ENCODE measurements around the gene LBX2.

LBX2 gene

DNA sequence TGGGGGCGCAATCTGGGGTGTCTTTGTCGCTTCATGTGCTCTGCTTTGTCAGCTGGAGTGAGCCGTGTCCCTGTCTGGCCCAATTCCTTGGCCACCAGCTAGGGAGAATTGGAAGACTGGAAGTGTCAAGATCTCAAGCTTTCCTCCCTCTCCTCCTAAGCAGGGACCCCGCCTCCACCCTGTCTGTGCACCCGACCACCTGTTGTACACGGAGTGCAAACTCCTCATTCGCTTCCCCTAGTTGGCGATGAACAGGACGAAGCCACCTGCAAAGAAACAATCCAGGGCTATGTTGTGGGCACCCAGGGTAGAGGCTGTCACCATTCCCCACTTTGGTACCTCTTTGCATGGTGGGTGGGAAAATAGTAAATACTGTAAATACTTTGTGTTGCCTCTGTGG is 28.3 kb upstream of the LBX2 start:
- Mint-ChIP-seq H3K4me3 (peak overlapping the region; percentile 97 to 99 (median 99)), H3K27ac (peak overlapping the region in 1 of 3 experiments; percentile 82), H3K27me3 (ENCODE audit: low read depth) (peaks cover 8% of the 10 kb centered on the region), H3K36me3 (ENCODE audit: low read depth) (peaks cover 30% of the 10 kb centered on the region), H3K9me3 (no peaks in the 10 kb centered on the region), H3K4me1 (peaks cover 25% of the 10 kb centered on the region)
- TF ChIP-seq, protein P1, sequence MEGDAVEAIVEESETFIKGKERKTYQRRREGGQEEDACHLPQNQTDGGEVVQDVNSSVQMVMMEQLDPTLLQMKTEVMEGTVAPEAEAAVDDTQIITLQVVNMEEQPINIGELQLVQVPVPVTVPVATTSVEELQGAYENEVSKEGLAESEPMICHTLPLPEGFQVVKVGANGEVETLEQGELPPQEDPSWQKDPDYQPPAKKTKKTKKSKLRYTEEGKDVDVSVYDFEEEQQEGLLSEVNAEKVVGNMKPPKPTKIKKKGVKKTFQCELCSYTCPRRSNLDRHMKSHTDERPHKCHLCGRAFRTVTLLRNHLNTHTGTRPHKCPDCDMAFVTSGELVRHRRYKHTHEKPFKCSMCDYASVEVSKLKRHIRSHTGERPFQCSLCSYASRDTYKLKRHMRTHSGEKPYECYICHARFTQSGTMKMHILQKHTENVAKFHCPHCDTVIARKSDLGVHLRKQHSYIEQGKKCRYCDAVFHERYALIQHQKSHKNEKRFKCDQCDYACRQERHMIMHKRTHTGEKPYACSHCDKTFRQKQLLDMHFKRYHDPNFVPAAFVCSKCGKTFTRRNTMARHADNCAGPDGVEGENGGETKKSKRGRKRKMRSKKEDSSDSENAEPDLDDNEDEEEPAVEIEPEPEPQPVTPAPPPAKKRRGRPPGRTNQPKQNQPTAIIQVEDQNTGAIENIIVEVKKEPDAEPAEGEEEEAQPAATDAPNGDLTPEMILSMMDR (IDR thresholded peaks at IDR 0.05; ENCODE audit: unreplicated experiment in 3 of 3): no peak

DNA sequence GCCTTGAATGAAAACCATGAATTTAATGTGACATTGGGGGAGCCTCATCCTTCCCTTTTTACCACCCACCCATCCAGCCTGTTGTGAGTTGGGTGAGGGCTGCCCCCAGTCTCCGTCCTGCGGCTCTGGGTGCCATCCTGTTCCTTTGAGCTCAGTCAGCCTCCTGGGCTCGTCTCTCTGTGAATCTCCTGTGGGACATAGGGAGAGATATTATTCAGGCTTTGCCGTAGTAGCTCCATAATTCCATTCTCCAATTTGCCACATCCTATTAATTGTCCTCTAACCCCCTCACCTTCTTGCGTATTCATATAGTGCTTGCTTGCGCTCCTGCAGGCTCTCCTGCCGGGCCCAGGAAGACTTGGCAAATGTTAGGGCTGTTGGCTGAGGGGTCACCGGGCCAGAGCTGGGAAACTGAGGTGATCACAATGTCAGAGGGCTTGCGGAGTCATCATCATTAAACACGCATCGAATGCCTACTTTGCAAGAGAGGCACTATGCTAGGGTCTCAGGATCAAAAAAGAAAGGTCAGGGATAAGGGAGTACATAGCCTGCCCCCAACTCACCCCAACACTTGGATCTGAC is 27.3 kb upstream of the LBX2 start:
- H3K4me1 Mint-ChIP-seq: peaks cover 19% of the 10 kb centered on the region

DNA sequence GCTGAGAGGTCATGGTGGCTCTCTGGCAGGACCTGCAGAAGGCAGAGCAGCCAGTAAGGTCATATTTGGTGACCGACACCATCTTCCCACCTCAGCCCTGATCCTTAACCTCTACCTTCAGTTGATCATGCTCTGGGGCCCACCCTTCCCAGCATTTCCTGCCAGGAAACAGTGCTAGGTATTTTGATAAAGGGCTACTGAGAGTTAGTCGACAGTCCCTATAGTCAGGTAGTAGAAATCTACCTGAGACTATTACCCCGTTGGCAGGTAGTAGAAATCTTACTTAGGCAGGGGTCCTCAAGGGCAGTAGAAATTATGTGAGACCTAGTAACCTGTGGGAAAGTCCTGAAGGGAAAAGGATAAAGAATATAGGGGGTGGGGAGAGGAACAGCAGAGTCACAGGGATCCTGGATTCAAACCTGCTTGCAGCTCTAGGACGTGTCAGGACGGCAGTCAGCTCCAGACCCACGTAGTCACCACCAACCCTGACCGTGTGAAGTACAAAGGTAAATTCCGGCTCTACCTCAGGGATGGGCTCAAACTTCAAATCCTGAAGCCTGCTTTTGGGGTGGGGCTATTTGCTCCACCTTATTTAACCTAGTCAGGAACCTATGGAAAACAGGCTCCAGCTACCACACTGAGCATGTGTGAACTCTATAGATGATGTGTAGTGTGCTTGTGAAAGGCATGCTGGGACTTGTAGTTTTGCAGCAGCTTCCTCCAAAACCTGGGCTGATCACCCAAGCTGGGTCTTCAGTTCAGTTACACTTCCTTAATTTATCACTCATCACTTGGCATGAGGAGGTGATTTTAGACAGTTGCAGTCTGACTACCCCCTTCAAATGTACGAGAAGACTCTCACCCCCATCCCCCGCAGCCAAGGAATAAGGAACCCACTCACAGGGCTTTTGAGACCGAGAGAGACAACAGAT is 26.6 kb upstream of the LBX2 start, which contains the start of gene DQX1:
DQX1 (minus strand) TSS at position 515 of the 932 bp plus-strand sequence; CDS start at position 13, 502 bp downstream.
- H3K9me3 Mint-ChIP-seq: no peaks in the 10 kb centered on the region
- H3K27me3 Mint-ChIP-seq (ENCODE audit: low read depth): peaks cover 25% of the 10 kb centered on the region
- peaks cover 17% of the 10 kb centered on the region for H3K4me1 Mint-ChIP-seq
- TF ChIP-seq, protein P1 (IDR thresholded peaks at IDR 0.05; ENCODE audit: unreplicated experiment in 3 of 3): no peak
- peak within 1 kb of the TSS in 1 of 3 experiments; percentile 61 for H3K27ac Mint-ChIP-seq
- H3K36me3 Mint-ChIP-seq (ENCODE audit: low read depth): peaks cover 24% of the 10 kb centered on the region
- peak within 1 kb of the TSS; percentile 97 to 99 (median 99) for H3K4me3 Mint-ChIP-seq

More for the DNA sequence above, 27.3 kb upstream of the LBX2 start:
- no peaks in the 10 kb centered on the region for H3K9me3 Mint-ChIP-seq
- peak overlapping the region; percentile 97 to 99 (median 99) for H3K4me3 Mint-ChIP-seq
- TF ChIP-seq, protein P1 (IDR thresholded peaks at IDR 0.05; ENCODE audit: unreplicated experiment in 3 of 3): no peak
- peaks cover 24% of the 10 kb centered on the region for H3K36me3 Mint-ChIP-seq (ENCODE audit: low read depth)
- peaks cover 18% of the 10 kb centered on the region for H3K27me3 Mint-ChIP-seq (ENCODE audit: low read depth)
- no peak overlapping the region for H3K27ac Mint-ChIP-seq

DNA sequence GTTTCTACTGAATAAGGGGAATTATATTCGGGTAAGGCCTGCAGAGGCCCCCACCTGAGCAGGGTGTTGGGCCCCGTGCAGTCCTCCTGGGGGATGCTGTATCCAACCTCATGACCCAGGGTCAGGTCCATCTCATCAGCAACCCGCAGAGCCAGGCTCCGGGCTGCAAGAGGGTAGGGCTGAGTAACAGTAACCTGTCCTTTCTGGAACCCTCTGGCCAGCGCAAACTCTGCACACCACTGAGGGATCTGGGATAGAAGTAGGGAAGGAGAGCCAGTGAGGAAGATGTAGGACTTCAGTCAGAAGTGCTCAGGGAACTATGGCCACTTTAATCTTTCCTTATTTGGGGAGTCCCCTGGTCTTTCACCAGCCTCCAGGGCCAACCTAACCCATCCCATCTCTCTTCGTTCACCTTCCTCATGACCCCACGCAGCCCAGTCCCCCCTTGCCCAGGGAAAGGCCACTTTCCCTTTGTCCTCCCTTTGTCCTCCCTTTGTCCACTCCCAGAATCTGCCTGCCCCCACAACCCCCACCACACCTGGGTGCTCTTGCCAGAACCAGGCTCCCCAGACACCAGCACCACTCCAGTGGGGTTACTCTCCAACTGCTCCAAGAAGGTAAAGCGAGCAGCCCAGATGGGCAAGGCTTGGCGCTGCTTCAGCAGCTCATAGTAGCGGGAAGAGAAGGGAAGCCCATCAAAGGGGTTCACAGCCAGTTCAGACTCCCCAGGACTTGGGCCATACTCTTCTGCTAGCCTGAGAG is 25.7 kb upstream of the LBX2 start:
- TF ChIP-seq, protein P1 (IDR thresholded peaks at IDR 0.05; ENCODE audit: unreplicated experiment in 3 of 3): no peak
- Mint-ChIP-seq H3K4me3 (peak overlapping the region in 1 of 3 experiments; percentile 57), H3K36me3 (ENCODE audit: low read depth) (peaks cover 24% of the 10 kb centered on the region), H3K27me3 (ENCODE audit: low read depth) (peaks cover 34% of the 10 kb centered on the region), H3K9me3 (no peaks in the 10 kb centered on the region), H3K27ac (no peak overlapping the region), H3K4me1 (peaks cover 12% of the 10 kb centered on the region)

DNA sequence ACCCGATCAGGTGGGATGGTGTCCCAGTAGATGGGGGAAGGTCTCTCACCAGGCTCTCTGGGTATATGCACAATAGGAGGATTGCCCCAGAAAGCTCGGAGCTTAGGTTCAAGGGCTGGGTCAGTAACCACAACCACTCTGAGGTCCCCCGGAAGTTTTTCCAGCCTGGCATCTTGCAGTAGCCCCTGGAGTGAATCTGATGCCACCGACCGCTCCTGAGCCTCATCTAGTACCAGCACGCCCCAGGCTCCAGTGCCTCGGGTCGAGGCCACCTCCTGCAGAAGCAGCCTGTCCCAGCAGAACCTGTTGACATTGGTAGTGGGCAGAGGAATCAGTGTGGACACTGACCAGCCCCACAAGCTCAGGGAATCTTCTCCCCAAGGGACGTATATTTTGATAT is 24.6 kb upstream of the LBX2 start:
- Mint-ChIP-seq H3K4me1 (peaks cover 11% of the 10 kb centered on the region), H3K27ac (no peak overlapping the region), H3K36me3 (ENCODE audit: low read depth) (peaks cover 24% of the 10 kb centered on the region), H3K9me3 (no peaks in the 10 kb centered on the region), H3K27me3 (ENCODE audit: low read depth) (peaks cover 45% of the 10 kb centered on the region), H3K4me3 (no peak overlapping the region)
- TF ChIP-seq, protein P1 (IDR thresholded peaks at IDR 0.05; ENCODE audit: unreplicated experiment in 3 of 3): no peak

Data from nephron (organoid).